ENCODE data around the gene CASR.

DNA sequence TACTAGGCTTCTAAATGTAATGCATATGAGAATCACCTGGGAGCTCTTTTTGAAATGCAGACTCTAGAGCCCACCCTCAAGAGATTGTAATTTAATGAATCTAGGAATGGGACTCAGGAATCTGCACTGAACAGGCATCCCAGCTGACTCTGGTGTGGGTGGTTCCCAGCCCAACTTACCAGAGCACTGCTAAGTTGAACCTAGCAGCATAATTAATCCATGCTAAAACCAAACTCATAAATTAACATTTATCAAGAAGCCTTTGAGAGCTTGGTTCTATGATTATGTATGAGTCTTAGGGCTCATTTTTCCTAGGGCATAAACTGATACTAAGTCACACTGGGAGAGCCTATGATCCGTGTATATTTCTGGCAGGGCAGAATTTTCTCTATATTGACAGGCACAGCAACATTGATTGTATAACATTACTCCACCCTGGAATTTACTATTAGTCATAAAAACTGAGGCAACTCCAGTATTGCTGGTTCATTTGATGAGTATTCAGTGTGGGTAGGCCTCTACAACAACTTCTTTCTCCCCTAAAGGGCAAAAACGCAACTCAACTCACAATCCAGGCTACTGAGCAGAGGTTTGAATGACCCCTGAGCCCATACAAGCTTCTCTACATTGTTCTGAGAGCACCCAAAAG, 130.9 kb downstream of the CASR start:
- TF ChIP-seq EZH2 (IDR thresholded peaks at IDR 0.05) (no peak), POLR2AphosphoS5 (IDR thresholded peaks at IDR 0.05; ENCODE audit: borderline replicate concordance, low read depth, low read length) (no peak), FOXP2 (optimal IDR thresholded peaks at IDR 0.05; ENCODE audit: control extremely low read depth, extremely low read length, insufficient read depth) (no peak)
